ENCODE results near the gene CFAP90.
A peak's percentile ranks its signal among the peaks of the same experiment; 100 is the strongest.

Gene CFAP90

DNA sequence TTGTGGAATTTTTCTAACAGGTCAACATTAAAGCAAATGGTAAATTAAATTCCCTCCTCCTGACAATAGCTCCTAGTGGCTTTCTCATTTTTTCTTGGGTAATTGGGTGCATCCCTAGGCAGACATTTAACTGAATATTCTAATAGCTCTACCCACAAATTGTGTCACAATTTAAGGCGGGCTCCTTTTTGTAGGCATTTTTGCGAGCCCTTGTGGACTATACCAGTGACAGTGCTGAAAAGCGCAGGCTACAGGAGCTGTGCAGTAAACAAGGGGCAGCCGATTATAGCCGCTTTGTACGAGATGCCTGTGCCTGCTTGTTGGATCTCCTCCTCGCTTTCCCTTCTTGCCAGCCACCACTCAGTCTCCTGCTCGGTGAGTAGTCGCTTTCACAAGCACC lies 38.0 kb upstream of the CFAP90 start:
- no peak overlapping the region for H2BK15ac ChIP-seq (ENCODE audit: low read depth, poor library complexity, severe bottlenecking)
- no peak overlapping the region for H2AK5ac ChIP-seq (ENCODE audit: low read length, severe bottlenecking)
- no peak for DNase-seq
- peaks cover 22 to 77% of the 10 kb centered on the region in 2 experiments for H3K36me3 ChIP-seq (ENCODE audit: control insufficient read depth in 1 of 2, insufficient read depth in 2 of 2, low read depth in 1 of 2, low read length in 2 of 2)
- no peak overlapping the region for H3K18ac ChIP-seq (ENCODE audit: low read depth in 1 of 2, low read length in 2 of 2)
- H3K27ac ChIP-seq (ENCODE audit: low read length, poor library complexity, severe bottlenecking) = no peak overlapping the region
- H3K4ac ChIP-seq (ENCODE audit: low read depth in 1 of 2, low read length in 2 of 2) = no peak overlapping the region
- H2BK120ac ChIP-seq (ENCODE audit: low read depth, low read length) = no peak overlapping the region
- no peaks in the 10 kb centered on the region for H3K27me3 ChIP-seq (ENCODE audit: control insufficient read depth in 1 of 2, insufficient read depth in 1 of 2, low read length in 2 of 2)
- 88% methylated on average over 9 of the region's 9 CpGs for WGBS
- H3K4me3 ChIP-seq (ENCODE audit: insufficient read depth in 1 of 2, low read depth in 1 of 2, low read length in 2 of 2) = no peak overlapping the region
- no peaks in the 10 kb centered on the region for H3K4me1 ChIP-seq (ENCODE audit: control insufficient read depth, insufficient read depth, low read depth, low read length)
- H2AFZ ChIP-seq (ENCODE audit: low read depth, low read length) = no peak overlapping the region
- H3K14ac ChIP-seq (ENCODE audit: low read length in 2 of 2) = no peak overlapping the region
- no peak overlapping the region for H4K91ac ChIP-seq (ENCODE audit: low read length)
- peak overlapping the region; percentile 35 for H4K8ac ChIP-seq (ENCODE audit: low read length)
- H2BK12ac ChIP-seq (ENCODE audit: low read length in 2 of 2) = no peak overlapping the region
- H3K4me2 ChIP-seq (ENCODE audit: low read length, poor library complexity, severe bottlenecking) = no peak overlapping the region
- peaks cover 20% of the 10 kb centered on the region for H3K79me1 ChIP-seq (replicated peaks; ENCODE audit: low read length, poor library complexity, severe bottlenecking)
- no peaks in the 10 kb centered on the region for H3K9me3 ChIP-seq (ENCODE audit: control insufficient read depth, low read length)
- no peak overlapping the region for H2BK5ac ChIP-seq (ENCODE audit: low read depth, low read length, poor library complexity, severe bottlenecking)
- no peak overlapping the region for H3K9ac ChIP-seq (ENCODE audit: low read length)
- H3K23ac ChIP-seq (ENCODE audit: low read length in 2 of 2) = no peak overlapping the region

GRCh38 chr5:7886849-7887475 lies 36.0 kb upstream of the CFAP90 start:
- no peak overlapping the region for H2BK5ac ChIP-seq (ENCODE audit: low read depth, low read length, poor library complexity, severe bottlenecking)
- no peaks in the 10 kb centered on the region for H3K27me3 ChIP-seq (ENCODE audit: control insufficient read depth in 1 of 2, insufficient read depth in 1 of 2, low read length in 2 of 2)
- no peak overlapping the region for H4K8ac ChIP-seq (ENCODE audit: low read length)
- H3K9me3 ChIP-seq (ENCODE audit: control insufficient read depth, low read length) = no peaks in the 10 kb centered on the region
- no peak overlapping the region for H3K9ac ChIP-seq (ENCODE audit: low read length)
- H3K4me1 ChIP-seq (ENCODE audit: control insufficient read depth, insufficient read depth, low read depth, low read length) = no peaks in the 10 kb centered on the region
- no peak overlapping the region for H3K4ac ChIP-seq (ENCODE audit: low read depth in 1 of 2, low read length in 2 of 2)
- no peak overlapping the region for H2BK15ac ChIP-seq (ENCODE audit: low read depth, poor library complexity, severe bottlenecking)
- peak; percentile 74 for DNase-seq
- peaks cover 28% of the 10 kb centered on the region for H3K79me1 ChIP-seq (replicated peaks; ENCODE audit: low read length, poor library complexity, severe bottlenecking)
- no peak overlapping the region for H2AK5ac ChIP-seq (ENCODE audit: low read length, severe bottlenecking)
- H3K27ac ChIP-seq (ENCODE audit: low read length, poor library complexity, severe bottlenecking) = peak overlapping the region; percentile 15
- no peak overlapping the region for H2BK12ac ChIP-seq (ENCODE audit: low read length in 2 of 2)
- H3K36me3 ChIP-seq (ENCODE audit: control insufficient read depth in 1 of 2, insufficient read depth in 2 of 2, low read depth in 1 of 2, low read length in 2 of 2) = peaks cover 25 to 77% of the 10 kb centered on the region in 2 experiments
- H3K14ac ChIP-seq (ENCODE audit: low read length in 2 of 2) = no peak overlapping the region
- no peak overlapping the region for H3K4me2 ChIP-seq (ENCODE audit: low read length, poor library complexity, severe bottlenecking)
- no peak overlapping the region for H3K23ac ChIP-seq (ENCODE audit: low read length in 2 of 2)
- WGBS = 64% methylated on average over 3 of the region's 7 CpGs
- H2AFZ ChIP-seq (ENCODE audit: low read depth, low read length) = no peak overlapping the region
- H2BK120ac ChIP-seq (ENCODE audit: low read depth, low read length) = no peak overlapping the region
- no peak overlapping the region for H3K18ac ChIP-seq (ENCODE audit: low read depth in 1 of 2, low read length in 2 of 2)
- H3K4me3 ChIP-seq (ENCODE audit: insufficient read depth in 1 of 2, low read depth in 1 of 2, low read length in 2 of 2) = no peak overlapping the region
- no peak overlapping the region for H4K91ac ChIP-seq (ENCODE audit: low read length)

DNA sequence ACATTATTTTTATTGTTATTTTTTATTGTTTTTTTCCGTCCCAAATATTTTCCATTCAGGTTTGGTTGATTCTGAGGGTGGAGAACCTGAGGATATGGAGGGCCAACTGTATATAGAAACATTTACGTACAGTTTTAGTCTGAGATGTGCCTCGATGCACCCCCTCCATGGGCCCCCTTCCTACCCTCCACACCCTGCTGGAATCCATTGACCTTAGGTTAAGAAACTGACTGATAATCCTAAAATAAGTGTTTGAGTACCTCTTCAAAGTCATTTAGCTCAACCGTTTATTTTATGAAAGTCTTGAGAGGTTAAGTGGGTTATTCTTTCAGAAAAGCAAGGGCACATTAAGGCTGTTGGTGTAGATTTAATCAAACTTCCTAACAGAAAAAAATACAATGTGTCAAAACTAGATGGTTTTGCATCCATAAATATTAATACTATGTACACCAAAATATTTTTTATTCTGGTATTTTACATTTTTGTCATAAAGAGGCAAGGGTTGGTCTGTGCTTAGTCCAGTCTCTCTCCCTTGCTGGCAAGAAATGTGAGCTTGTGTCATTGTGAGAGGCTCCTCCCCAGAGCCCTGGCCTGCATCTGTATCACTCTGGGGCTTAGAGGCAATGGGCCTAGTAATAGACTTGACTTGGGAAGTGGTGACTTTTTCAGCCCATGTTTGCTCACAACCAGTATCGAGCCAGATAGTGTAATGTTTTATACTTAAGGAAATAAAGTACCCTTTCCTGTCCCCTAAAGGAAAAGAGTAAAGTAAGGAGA lies 33.7 kb upstream of the CFAP90 start:
- no peak overlapping the region for H3K4me3 ChIP-seq (ENCODE audit: insufficient read depth in 1 of 2, low read depth in 1 of 2, low read length in 2 of 2)
- DNase-seq = no peak

DNA sequence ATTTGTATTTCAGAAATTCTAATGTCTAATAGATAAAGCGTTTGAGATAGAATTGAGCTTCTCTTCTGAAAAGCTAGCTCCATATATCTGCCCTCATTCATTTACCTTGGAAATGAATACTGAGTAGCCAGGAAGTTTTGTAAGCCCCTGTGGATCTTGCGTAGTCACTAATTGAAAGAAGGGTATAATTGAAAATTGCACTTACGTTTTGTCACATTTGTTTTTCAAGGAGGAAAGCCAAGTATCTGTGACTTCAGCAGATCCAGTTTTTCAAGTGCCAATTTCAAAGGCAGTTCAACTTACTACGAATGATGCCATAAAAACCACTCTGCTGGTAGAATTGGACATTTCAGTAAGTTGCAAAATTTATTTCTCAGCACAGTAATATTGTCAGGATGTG lies 32.0 kb upstream of the CFAP90 start:
- no peak overlapping the region for H2AFZ ChIP-seq (ENCODE audit: low read depth, low read length)
- H3K27ac ChIP-seq (ENCODE audit: low read length, poor library complexity, severe bottlenecking) = no peak overlapping the region
- no peak overlapping the region for H3K18ac ChIP-seq (ENCODE audit: low read depth in 1 of 2, low read length in 2 of 2)
- no peak overlapping the region for H3K14ac ChIP-seq (ENCODE audit: low read length in 2 of 2)
- no peak overlapping the region for H2BK120ac ChIP-seq (ENCODE audit: low read depth, low read length)
- no peak overlapping the region for H2AK5ac ChIP-seq (ENCODE audit: low read length, severe bottlenecking)
- WGBS = 98% methylated on average over 3 of the region's 4 CpGs
- no peak overlapping the region for H2BK12ac ChIP-seq (ENCODE audit: low read length in 2 of 2)
- H3K4ac ChIP-seq (ENCODE audit: low read depth in 1 of 2, low read length in 2 of 2) = no peak overlapping the region
- H3K36me3 ChIP-seq (ENCODE audit: control insufficient read depth in 1 of 2, insufficient read depth in 2 of 2, low read depth in 1 of 2, low read length in 2 of 2) = peaks cover 28 to 70% of the 10 kb centered on the region in 2 experiments
- no peak overlapping the region for H4K8ac ChIP-seq (ENCODE audit: low read length)
- peaks cover 33% of the 10 kb centered on the region for H3K79me1 ChIP-seq (replicated peaks; ENCODE audit: low read length, poor library complexity, severe bottlenecking)
- no peaks in the 10 kb centered on the region for H3K27me3 ChIP-seq (ENCODE audit: control insufficient read depth in 1 of 2, insufficient read depth in 1 of 2, low read length in 2 of 2)
- H4K91ac ChIP-seq (ENCODE audit: low read length) = no peak overlapping the region
- no peak overlapping the region for H2BK15ac ChIP-seq (ENCODE audit: low read depth, poor library complexity, severe bottlenecking)
- H3K9ac ChIP-seq (ENCODE audit: low read length) = no peak overlapping the region
- no peak overlapping the region for H3K4me2 ChIP-seq (ENCODE audit: low read length, poor library complexity, severe bottlenecking)
- peaks cover 7% of the 10 kb centered on the region for H3K4me1 ChIP-seq (ENCODE audit: control insufficient read depth, insufficient read depth, low read depth, low read length)
- H3K4me3 ChIP-seq (ENCODE audit: insufficient read depth in 1 of 2, low read depth in 1 of 2, low read length in 2 of 2) = no peak overlapping the region
- H2BK5ac ChIP-seq (ENCODE audit: low read depth, low read length, poor library complexity, severe bottlenecking) = no peak overlapping the region
- no peak overlapping the region for H3K23ac ChIP-seq (ENCODE audit: low read length in 2 of 2)
- no peaks in the 10 kb centered on the region for H3K9me3 ChIP-seq (ENCODE audit: control insufficient read depth, low read length)
- no peak for DNase-seq

More for the DNA sequence above, 33.7 kb upstream of the CFAP90 start:
- Histone ChIP-seq H2BK120ac (ENCODE audit: low read depth, low read length) (no peak overlapping the region), H4K8ac (ENCODE audit: low read length) (no peak overlapping the region), H3K36me3 (ENCODE audit: control insufficient read depth in 1 of 2, insufficient read depth in 2 of 2, low read depth in 1 of 2, low read length in 2 of 2) (peaks cover 32 to 79% of the 10 kb centered on the region in 2 experiments), H3K4me2 (ENCODE audit: low read length, poor library complexity, severe bottlenecking) (no peak overlapping the region), H2BK5ac (ENCODE audit: low read depth, low read length, poor library complexity, severe bottlenecking) (no peak overlapping the region), H3K27me3 (ENCODE audit: control insufficient read depth in 1 of 2, insufficient read depth in 1 of 2, low read length in 2 of 2) (no peaks in the 10 kb centered on the region), H4K91ac (ENCODE audit: low read length) (no peak overlapping the region), H3K9me3 (ENCODE audit: control insufficient read depth, low read length) (no peaks in the 10 kb centered on the region), H3K14ac (ENCODE audit: low read length in 2 of 2) (no peak overlapping the region), H3K4me1 (ENCODE audit: control insufficient read depth, insufficient read depth, low read depth, low read length) (peaks cover 4% of the 10 kb centered on the region), H2BK12ac (ENCODE audit: low read length in 2 of 2) (no peak overlapping the region), H3K27ac (ENCODE audit: low read length, poor library complexity, severe bottlenecking) (no peak overlapping the region), H2AK5ac (ENCODE audit: low read length, severe bottlenecking) (no peak overlapping the region), H3K18ac (ENCODE audit: low read depth in 1 of 2, low read length in 2 of 2) (no peak overlapping the region), H3K79me1 (replicated peaks; ENCODE audit: low read length, poor library complexity, severe bottlenecking) (peaks cover 40% of the 10 kb centered on the region), H3K23ac (ENCODE audit: low read length in 2 of 2) (no peak overlapping the region), H3K4ac (ENCODE audit: low read depth in 1 of 2, low read length in 2 of 2) (no peak overlapping the region), H2BK15ac (ENCODE audit: low read depth, poor library complexity, severe bottlenecking) (no peak overlapping the region), H2AFZ (ENCODE audit: low read depth, low read length) (no peak overlapping the region), H3K9ac (ENCODE audit: low read length) (peak overlapping the region; percentile 44)
- 100% methylated on average over 2 of the region's 5 CpGs for WGBS

All from mesenchymal stem cell (in vitro differentiated cells and primary cell).